GM11168 (cell line): ENCODE results near the gene CDH13.

Experiments used
- in situ Hi-C: fragments of 300-500 bp; cut with MboI; formaldehyde crosslinking; loops from one replicate; pipeline ENCODE4 v1.12.0; 2022; ENCODE audit warnings: low sequenced_read_pairs; ENCODE audit not compliant: unreplicated experiment

The CDH13 gene

DNA sequence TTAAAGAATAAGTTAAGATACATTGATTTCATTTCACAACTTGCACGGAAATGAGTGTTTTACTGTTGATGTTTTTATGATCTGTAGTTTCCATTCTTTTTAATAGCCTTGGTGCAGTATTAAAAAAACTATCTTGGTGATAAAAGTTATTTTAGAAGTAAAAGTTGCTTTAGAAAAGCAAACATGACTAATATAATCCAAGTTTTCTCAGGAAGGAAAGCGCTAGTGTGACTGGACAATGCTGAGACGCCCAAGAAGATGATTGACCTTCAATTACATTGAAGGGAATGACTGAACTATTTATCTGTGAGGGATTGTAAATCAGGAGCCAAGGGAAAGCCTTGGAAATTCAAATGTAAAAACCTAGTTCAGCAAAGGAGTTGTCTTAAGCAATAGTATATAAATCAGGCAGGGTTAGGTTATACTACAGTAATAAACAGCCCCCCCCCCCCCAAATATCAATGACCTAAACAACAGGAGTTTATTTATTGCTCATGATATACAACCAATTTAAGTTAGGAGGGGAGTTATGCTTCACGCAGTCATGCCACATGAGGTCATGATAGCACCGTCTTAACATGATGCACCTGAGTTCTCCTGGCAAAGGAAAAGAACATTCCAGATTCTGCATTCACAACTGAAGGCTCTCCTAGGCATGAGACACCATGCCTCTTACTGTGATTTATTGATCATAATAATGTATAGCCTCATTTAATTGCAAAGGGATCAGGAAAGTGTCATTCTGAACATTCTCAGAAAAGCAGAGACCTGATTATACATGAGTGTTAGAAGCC is 443.8 kb downstream of the CDH13 start:
- in situ Hi-C loops, result no loop called here

DNA sequence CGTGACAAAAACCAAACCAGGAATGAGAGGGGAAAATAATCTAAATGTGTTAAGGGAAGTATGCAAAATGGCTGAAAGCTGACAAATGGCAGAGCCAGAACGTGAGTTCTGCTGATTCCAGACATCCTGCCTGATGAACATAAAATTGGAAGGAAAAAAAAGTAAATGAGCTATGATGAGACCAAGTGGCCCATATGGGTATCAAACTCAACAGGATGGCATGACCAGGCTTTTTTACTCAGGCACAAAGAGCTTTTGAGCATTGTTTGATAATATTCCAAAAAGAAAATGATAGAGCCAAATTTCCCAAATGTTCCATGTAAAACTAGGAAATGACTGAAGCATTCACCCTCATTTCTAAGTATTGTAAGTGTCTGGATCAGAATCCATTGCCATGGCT is 449.2 kb downstream of the CDH13 start:
- in situ Hi-C loops, result no loop called here

GRCh38 chr16:83083361-83083760 is 456.6 kb downstream of the CDH13 start:
- in situ Hi-C loops, result no loop called here

GRCh38 chr16:83085660-83086059 is 458.9 kb downstream of the CDH13 start:
- in situ Hi-C loops, result no loop called here

- in situ Hi-C loops, result no loop called here
Measured at GRCh38 chr16:83095941-83096692, 469.3 kb downstream of the CDH13 start.

DNA sequence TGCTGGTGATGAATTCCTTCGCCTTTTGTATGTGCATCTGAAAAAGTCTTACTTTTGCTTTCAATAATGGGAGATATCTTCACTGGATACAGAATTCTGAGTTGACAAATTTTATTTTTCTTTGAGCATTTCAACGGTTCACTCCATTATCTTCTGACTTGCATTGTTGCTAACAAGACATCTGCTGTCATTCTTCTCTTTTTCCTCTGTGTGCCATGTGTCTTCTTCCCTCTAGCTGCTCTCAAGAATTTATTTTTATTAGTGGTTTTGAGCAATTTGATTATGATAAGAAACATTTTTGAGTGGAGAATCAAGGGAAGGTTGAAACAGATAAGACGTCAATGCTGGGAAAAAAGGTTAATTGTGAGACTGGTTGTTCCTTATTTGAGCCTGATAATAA is 471.8 kb downstream of the CDH13 start:
- in situ Hi-C loops, result no loop called here

DNA sequence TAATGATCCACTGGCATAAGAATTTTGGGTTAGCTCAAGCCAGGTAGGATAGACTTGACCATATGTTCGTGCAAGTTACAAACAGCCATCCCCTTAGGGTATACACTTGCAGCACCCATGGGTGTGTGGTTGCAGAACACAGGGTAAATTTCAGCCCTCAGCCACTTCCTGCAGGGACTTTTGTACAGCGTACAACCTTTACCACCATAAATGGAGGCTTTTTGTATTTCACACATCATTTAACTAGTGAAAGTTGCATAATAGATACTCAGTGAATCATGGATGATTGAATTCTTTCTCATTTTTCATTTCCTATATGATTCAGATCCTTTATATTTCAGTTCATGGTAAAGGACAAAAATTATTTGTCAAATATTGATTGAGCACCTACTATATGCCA is 473.9 kb downstream of the CDH13 start:
- in situ Hi-C loops, result no loop called here

- in situ Hi-C loops, result no loop called here
Measured at GRCh38 chr16:83102336-83102735, 475.6 kb downstream of the CDH13 start.

GRCh38 chr16:83105279-83106077 is 478.7 kb downstream of the CDH13 start:
- in situ Hi-C loops, result no loop called here

DNA sequence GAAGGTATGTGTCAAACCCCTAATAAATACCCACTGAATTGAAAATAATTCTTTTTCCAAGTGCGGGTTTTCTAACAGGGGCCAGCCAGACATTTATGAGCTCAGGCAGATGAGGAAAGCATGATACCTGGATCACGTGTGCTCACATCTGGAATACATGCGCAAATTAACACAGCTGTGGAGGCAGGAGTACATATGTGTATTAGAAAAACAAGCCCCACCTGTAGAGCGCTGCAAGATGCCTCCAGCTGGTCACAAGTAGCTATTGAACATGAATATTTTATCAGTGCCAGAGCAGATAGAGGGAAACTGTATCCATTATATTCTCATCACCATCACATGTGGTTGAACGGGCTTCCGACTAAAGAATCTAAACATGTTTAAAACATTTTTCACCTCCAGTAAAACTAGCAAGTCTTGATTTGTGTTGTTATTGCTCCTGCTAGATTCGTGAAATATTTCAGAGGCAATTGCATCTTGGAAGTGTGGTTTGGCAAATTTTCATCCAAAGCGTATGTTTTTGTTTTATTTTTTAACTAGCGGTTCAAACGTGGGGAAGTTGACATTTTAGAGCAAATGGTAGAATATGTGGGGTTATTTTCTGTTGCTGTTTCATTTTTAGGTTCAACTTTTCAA is 482.8 kb downstream of the CDH13 start:
- in situ Hi-C loops, result no loop called here

DNA sequence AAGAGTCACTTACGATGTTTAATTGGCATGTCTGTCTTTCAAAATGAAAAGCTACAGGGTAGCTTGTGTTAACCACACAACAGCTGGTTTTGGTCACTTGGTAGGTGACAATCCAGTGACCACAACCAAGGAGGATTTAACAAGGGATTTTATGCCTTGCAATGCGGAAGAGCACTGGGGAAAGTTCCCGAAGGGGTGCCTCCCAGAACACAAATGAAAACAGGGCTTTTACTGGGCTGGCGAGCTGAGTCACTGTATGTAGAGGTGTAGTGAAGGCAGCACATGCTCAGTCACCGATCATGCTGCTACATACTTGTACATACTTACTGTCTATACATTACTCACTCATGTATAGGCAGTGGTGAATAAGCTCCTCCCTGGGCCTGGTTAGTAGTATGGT is 483.5 kb downstream of the CDH13 start:
- in situ Hi-C loops, result no loop called here

- in situ Hi-C loops, result no loop called here
Measured at GRCh38 chr16:83113317-83113716, 486.5 kb downstream of the CDH13 start.

- in situ Hi-C loops, result no loop called here
Measured at GRCh38 chr16:83113811-83114210, 487.0 kb downstream of the CDH13 start.

DNA sequence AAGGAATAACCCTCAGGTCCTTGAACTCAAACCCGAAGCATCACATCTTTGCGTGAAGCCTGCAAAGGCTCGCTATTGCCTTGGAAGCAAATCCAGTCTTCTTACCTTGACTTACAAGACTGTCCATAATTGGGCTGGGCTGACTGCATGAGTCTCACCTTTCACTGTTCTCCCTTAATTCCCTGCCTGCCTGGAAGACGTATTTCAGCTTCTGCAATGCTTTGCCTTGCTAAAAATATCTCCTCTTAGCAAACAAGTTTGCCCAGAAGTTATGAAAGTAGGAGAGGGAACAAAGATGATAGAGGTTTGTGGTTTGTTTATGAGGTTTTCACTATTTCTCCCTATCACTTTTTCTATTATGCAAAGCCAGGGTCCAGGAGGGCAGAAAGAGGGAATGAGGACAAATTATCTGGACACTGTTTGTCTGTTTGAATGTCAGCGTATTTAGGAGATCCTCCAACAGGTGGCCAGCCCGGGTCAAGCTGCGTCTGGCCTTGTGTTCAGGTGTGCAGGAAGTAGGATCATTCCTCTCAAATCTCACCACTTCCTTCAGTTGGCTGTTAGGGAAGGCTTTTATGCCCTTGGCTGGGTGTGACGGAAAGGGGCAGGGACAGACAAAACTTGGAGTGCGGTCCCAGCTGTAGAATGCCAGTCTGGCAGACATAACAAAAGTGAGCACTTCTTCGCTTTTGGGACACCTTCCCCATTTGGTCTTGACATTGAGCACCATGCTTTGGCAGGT is 488.9 kb downstream of the CDH13 start:
- in situ Hi-C loops, result no loop called here

- in situ Hi-C loops, result no loop called here
Measured at GRCh38 chr16:83116274-83116892, 489.6 kb downstream of the CDH13 start.

GRCh38 chr16:83117810-83118209 is 491.0 kb downstream of the CDH13 start:
- in situ Hi-C loops, result no loop called here

GRCh38 chr16:83118365-83118764 is 491.6 kb downstream of the CDH13 start:
- in situ Hi-C loops, result no loop called here

GRCh38 chr16:83125999-83126568 is 499.3 kb downstream of the CDH13 start:
- in situ Hi-C loops, result no loop called here

DNA sequence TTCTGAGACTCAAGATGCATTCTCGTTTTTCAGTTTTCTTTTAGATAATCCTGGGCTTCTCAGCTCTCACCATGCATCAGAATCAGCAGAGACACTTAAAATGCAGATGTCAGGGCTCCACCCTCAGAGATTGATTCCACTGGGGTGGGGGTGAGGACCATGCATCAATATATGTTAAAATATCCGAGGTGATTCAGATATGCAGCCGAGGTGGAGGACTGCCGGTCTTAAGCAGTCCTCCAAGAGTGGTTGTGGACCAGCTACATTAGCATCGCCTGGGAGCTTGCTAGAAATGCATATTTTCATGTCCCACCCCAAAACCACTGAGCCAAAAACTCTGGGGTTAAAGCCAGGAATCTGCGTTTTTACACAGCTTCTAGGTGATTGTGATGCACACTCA is 501.3 kb downstream of the CDH13 start:
- in situ Hi-C loops, result no loop called here
